Activated CD8-positive, alpha-beta memory T cell treated with anti-CD3 and anti-CD28 coated beads for 48 hours (primary cell): ENCODE data around the gene RITA1.

Experiments
- DNase-seq, 3 experiments: peaks; one replicate each; pipeline ENCODE4 v3.0.0-alpha.2; 2020; ENCODE audit warnings: low read depth in 2 of 3, low spot score in 2 of 3

The RITA1 gene

DNA sequence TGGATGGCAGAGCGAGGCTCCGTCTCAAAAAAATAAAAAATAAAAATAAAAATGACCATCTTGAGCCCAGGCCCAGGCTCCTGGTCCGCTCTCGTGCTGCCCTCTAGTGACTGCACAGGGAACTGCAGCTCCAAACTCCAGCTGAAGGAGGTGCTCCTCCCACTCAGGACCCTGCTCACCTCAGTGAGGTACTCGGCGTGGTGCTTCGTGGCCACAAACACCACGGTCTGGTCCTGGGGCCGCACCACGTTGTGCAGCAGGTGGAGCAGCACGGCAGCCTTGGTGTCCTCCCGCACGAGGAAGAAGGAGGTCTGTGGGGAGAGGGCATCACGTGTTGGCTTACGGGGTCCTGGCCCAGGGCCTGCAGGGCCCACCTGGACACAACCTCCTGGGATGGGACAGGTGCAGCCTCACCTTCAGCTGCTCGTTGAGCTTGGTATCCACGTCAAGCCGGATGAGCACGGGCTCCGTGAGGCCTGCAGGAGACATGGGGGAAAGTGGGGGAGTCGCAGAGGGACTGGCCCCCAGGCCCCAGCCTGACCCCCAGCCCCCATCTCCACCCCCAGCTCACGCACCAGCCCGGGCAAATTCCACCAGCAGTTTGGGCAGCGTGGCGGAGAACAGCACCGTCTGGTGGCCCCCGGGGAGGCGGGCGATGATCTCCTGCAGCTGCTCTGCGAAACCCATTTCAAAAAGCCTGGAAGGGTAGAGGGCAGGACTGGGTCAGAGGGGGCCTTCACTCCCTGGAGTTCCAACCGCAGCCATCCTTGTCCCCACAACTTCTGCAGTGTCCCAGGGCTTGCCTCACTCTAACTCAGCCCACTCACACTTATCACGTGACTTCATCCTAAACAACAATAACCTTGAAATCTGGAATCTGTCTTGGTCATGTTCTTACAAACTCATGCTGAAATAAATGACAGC lies 10.8 kb upstream of the RITA1 start:
- peak; percentile 40 to 82 (median 79) for DNase-seq

DNA sequence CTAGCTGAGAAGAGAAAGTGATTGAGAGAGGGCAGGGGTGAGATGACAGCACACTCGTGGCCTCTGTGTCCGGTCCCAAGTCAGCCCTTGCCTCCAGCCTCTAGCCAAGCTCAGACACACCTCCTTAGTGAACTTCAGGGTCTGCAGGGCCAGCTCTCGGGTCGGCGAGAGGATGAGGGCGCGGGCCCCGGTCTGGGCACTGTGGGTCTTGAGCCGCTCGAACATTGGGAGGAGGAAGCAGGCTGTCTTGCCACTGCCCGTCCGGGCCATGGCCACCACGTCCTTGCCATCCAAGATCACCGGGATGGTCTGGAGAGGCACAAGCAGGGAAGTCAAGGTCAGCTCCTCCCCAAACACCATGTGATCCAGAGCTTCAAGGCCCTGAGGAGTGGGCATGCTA lies 6.5 kb upstream of the RITA1 start:
- no peak for DNase-seq

DNA sequence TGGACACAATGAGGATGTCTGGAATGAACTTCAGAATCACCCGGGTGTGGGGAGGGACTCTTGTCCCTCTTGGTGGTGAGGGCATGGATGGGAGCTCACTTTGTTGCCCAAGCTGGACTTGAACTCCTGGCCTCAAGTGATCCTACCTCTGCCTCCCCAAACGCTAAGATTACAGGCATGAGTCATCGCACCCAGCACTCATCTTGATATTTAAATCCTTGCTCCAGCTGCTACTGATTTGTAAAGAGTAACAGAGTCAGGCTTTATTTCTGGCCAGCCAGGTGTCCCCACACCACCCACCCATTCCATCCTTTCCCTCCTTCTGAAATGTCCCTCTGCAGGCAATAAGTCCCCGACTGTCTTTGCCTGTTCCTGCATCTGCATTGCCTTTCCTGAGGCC lies 5.2 kb upstream of the RITA1 start:
- DNase-seq = no peak

DNA sequence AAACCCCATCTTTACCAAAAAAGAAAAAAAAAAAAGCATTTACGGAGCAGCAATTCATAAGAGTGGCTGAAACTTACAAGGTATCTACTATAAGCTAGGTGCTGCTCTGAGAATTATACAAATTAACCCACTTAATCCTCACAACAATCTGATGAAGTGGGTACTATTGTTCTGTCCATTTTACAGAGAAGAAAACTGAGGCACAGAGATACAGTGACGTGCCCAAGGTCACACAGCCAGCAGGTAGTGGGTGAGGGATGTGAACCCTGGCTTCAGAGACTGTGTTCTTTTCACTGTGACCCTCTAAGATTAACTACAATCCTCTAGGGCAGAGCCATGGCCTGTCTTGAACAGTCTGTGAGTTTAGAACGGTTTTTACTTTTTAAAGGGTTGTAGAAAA lies 3.5 kb upstream of the RITA1 start:
- DNase-seq = no peak

DNA sequence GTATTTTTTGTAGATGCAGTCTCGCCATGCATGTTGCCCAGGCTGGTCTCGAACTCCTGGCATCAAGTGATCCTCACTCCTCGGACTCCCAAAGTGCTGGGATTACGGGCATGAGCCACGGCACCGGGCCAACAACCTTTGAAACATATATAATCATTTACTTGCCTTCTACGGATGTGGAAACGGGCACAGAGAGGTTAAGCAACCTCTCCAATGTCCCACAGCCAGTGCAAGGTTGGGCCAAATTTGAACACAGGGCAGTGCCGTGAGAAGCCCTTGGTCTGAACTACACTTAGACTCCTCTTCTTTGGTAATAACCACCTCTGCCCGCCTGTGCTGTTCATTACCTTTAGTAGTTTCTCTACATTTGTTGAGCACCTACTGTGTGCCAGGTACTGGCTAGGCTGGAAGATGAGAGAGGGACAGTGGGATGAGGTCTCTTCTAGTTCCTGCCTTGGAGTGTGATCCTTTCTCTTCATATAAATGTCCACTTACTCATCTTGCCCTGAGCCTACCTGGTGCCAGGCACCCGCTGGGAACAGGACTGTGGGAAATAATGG lies 2.4 kb upstream of the RITA1 start:
- DNase-seq = no peak

DNA sequence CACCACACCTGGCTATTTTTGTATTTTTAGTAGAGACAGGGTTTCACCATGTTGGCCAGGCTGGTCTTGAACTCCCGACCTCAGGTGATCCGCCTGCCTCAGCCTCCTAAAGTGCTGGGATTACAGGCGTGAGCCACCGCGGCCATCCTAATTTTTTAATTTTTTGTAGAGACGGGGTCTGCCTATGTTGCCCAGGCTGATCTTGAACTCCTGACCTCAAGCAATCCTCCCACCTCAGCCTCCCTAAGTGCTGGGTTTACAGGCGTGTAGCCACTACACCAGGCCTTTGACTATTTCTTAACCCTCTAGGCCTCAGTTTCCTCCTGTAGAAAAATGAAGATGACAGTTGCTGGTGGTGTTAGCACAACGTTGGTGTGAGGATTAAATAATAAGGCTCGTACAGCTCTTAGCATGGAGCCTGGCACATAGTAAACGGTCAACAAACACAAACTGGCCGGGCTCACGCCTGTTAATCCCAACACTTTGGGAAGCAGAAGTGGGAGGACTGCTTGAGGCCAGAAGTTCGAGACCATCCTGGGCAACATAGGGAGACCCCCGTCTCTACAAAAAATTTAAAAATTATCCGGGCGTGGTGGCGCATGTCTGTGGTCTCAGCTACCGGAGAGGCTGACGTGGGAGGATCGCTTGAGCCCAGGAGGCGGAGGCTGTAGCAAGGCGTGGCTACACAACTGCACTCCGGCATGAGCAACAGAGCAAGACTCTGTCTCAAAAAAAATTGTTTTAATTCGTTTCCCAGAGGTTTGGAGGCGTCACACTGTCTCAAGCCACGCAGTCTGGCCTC lies 1.2 kb upstream of the RITA1 start:
- no peak for DNase-seq

DNA sequence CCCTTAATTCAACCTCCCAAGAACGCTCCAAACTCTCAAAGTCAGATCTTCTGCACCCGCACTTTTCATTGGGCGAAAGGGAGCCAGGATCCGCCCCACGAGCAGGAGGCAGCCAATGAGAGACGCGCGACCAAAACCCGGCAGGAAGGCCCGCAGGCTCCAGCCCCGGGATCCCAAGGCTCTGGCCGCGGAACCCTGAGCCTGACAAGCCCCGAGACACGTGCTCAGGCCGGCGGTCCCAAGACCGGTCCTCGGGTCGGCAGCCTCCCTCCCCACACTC lies 681 bp upstream of the RITA1 start:
- peak; percentile 71 to 73 (median 72) for DNase-seq

DNA sequence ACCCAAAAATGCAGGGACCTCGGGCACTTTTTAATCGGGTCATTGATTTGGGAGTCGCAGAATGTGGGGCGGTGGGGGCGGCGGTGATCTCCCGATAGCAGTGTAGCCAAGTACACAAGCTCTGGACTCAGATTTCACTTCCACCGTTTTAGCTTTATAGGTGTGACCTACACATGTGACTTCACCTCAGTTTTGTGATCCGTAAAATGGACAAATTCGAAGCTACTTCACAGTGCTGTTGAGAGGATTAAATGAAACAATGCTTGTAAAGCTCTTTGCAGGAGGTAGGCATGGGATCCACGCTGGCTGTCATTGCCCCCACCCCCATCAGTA lies 478 bp downstream of the RITA1 start:
- no peak for DNase-seq

DNA sequence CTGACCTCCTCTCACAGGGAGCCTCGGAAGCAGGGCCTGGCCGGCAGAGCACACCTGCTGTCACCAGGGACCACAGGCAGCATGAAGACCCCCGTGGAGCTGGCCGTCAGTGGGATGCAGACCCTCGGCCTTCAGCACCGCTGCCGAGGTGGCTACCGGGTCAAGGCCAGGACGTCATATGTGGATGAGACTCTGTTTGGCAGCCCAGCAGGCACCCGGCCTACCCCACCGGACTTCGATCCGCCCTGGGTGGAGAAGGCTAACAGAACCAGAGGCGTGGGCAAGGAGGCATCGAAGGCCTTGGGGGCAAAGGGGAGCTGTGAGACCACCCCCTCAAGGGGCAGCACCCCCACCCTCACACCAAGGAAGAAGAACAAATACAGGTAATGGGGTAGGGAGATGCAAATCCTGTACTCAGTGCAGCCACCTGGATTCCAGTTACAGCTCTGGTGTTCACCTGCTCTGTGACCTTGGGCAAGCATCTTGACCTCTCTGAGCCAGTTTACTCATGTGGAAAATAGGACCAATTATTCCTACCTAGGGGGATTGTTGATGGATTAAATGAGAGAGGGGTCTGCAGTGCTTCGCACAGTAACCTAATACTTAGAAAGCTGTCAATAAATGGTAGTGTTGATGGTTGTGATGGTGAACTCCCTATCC lies 1.3 kb downstream of the RITA1 start:
- no peak for DNase-seq

DNA sequence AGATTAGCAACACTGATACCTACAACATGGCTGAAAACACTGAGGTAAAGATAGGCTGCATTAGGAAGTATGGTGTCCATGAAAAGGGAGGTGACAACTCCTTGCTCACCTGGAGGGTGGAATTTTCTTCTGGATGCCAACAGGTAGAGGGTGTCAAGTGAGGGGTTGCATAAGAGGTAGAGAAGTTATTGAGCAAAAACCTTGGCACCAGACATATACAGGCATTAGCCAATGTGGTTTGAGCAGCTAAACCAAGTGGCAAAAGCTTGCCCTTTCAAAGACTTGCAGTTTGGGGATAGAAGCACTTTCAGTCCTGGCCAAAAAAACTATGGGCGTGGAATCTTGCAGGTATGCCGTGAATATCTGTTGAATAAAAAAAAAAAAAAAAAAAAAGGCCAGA lies 3.8 kb downstream of the RITA1 start:
- DNase-seq = no peak

DNA sequence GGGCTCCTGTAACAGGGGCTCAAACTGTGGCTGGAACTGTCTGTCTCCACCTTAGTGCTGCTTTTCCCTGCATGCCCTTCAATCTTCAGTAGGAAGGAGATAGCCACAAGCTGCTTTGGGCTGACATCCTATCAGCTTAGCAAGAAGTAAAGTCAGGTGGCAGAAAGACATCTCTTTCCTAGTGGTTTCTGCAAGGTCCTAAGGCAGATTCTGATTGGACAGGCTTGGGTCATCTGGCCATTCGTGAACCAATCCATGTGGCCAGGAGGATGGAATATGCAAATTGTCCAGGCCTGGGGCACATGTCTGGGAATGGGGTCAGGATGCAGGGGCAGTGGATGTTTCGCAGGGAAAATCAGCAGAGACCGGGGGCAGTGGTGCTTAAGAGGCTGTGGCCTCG lies 5.2 kb downstream of the RITA1 start:
- no peak for DNase-seq

DNA sequence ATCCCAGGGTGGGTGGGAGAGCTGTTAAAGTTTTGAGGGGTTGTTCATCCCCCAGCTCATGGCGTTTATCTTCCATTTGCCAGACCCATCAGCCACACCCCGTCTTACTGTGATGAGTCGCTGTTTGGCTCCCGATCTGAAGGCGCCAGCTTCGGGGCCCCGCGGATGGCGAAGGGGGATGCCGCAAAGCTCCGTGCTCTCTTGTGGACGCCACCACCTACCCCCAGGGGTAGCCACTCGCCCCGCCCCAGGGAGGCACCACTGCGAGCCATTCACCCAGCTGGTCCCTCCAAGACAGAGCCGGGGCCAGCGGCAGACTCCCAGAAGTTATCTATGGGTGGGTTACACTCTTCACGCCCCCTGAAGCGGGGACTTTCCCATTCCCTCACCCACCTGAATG lies 5.7 kb downstream of the RITA1 start:
- DNase-seq = no peak

DNA sequence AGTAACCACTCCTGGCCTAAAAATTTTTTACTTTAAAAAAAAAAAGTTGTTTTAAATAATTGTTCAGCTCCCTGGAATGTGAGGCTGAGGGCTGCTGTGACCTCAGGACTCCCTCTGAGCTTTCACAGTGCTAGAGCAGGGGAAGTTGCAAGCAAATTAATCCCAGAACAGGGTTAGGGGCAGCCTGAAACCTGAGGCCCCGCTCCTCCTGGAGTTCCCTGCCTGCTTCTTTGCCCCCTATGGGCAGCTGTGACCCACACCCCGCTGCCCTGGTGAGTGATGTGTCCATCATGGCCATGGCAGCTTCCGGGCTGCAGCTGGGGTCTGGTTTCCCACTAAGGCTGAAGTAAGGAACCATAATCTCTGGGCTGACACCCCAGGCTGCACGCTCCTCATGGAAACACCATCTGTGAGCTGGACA lies 9.5 kb downstream of the RITA1 start:
- DNase-seq = no peak

DNA sequence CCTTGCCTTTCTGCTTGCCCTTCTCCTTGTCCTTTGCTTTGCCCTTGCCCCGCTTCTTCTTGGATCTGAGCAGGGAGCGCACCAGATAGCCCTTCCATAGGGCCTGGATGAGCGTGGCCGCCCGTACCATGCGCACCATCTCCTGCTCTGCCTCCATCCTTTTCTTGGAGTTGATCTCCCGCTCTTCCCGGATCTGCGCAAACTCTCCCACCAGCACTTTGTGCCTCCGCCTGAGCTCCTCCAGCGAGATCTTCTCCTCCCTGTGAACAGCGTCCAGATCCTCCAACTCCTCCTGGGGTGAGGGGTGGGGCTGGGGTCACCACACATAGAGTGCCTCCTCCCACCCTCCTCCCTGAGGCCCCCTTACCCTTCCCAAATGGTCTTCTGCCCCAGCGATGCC lies 10.1 kb downstream of the RITA1 start:
- no peak for DNase-seq

DNA sequence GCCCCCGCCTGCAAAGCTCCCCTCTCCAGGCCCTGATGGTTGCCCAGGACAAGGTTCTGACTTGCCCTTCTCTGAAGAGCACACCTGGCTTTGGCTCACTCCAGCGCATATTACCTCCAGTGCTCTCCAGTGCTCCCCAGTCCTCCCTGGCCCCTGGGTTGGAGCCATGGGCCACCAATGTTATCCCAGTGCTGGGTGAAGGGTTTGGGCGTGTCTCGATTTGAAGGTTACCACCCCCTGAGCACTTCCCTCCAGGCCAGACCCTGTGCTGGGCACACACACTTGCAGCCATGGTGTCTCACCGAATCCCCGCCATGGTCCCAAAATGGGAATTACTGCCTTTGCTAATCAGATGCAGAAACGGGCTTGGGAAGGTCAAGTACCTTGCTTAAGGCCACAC lies 11.1 kb downstream of the RITA1 start:
- no peak for DNase-seq

DNA sequence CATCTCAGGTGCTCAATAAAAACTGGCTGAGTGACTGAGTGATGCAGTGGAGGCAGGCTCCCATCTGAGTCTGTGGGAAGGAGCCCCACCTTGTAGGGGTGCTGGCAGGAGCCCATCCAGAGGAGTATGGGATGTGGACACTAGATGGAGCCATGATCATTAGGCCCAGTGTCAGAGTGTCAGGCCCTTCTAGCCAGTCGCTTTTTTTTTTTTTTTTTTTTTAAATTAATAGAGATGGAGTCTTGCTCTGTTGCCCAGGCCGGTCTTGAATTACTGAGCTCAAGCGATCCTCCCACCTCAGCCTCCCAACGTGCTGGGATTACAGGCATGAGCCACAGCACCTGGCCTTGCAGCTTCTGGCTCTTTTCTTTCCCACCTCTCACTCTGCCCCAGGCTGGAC lies 11.5 kb downstream of the RITA1 start:
- DNase-seq = no peak

DNA sequence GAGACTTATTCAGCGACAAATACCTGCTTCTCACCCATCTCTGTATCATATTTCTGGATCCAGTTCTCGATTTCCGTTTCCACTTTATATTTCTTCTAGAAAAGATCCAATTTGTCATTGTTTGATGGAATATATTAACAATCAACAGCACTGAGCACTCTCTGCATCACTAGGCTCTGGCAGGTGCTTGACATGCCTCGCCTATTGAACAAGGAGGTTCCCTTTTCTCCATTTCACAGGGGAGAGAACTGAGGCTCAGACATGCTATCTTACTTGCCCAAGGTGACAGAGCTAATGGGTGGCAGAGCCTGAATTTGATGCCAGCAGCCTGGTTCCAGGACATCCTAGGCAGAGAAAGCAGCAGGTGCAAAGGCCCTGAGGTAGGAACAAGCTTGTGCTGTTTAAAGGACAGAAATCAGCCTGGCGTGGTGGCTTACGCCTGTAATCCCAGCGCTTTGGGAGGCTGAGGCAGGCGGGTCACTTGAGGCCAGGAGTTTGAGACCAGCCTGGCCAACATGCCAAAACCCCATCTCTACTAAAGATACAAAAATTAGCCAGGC lies 12.1 kb downstream of the RITA1 start:
- no peak for DNase-seq

DNA sequence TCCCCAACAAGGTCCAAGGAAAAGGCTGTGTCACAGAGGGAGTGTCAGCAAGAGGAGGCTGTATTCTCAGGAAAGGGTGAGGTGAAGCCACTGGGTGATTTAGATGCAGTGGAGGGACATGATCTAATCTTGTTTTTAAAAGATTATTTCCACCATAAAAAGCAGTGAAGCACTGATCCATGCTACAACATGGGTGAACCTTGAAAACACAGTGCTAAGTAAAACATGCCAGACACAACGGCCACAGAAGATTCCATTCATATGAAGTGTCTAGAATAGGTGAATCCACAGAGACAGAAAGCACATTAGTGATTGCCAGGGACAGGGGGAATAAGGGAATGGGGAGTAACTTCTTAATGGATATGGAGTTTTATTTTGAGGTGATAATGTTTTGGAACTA lies 12.8 kb downstream of the RITA1 start:
- no peak for DNase-seq

DNA sequence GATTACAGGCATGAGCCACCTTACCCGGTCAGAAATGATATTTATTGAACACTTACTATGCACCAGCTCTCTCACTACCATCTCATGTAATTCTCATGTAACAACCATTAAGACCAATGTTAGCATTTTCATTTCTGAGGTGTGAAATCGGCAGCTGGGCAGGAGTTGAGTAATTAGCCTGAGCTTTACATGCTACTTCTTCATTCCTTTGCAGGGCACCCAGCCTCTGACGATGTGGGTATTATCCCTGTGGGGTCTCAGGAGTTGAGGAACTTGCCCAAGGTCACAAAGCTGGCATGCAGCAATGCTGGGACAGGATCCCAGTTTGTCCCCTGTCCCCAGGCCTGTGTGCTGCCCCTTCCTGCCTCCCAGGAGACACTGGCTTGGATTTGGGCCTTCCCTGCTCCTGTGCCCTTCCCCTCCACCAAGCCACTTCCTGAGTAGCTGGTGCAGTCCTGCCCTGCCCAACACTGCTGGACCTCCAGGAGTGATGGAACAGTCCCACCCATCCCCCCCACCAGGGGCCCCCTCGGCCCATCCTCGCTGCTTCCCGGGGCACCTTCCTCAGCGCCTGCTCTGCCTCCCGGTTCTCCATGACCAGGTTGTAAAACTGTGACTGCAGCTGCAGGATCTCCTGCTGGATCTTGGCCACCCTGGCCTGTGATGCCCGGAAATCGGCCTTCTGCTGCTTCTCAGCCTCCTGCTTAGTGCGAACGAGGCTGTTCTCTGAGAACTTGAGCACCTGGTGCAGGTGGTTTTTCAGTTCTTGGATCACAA lies 14.7 kb downstream of the RITA1 start:
- no peak for DNase-seq

DNA sequence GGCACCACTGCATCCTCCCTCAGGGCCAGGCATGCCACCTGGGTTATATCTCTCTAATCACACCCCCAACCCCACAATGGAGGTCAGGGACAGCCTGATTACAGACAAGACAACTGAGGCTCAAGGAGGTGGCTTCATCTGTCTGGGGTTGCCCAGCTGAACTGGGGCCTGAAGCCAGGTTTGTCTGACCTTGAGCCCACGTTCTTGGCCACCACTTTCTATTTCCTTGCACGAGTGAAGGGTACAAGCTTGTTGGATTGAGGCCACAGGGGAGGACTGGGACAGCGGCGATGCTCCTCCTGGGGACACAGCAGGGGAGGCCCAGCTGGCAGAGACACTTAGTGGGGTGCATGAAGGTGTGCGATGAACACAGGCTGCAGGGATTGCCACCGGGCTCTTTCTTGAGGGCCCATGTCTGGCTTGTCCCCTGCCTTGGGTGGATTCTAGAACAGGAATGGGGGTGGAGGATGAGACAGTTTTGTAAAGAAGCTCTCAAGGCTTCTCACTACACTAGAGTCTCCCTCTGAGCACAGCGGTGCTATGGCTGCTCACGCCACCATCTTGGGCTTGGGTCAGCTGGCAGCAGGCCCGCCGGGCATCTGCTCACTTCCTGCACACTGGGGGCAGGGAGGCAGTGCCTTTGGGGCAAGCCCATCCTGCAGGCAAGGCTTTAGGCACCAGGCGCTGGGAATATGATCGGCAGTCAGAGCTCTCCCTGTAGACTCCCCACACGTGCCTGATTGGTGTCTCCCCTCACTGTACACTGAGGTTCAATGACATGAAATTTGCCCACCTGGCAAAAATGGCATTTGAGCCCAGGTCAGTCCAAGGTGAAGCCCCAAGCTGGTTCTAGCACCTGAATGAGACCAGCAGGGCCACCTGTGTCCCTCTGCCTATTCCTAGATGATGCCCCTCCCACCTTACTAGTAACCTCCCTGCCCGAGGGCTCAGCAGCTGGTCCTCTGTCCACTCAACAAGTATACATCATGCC lies 16.0 kb downstream of the RITA1 start:
- no peak for DNase-seq
